ENCODE data around the gene JAKMIP1. TPM values are rescaled to one million over a fixed set of nuclear protein-coding genes. Genes with fewer than 3 reads are reported as not detected.

Gene JAKMIP1
- total RNA-seq, 2 experiments from 2014 or later, result 4.0 to 5.1 TPM

DNA sequence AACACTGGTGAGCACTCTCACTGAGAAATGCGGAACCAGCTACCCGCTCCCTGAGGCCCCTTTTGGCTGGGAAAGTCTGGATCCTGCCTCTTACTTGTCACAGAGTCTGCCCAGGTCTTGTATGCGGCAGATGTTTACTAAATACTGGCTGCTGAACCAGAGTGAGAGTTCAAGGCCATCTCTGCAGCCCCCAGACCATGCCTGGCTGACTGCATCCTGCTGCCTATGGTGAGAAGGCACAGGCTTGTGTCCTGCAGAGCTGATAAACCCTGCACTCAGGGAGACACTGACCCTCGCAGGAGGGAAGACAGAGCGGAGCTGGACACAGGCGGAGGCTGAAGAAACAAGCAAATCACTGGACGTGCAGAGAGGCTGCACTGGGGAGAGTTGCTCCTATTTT is 46.5 kb downstream of the JAKMIP1 start:
- CTCF ChIA-PET (ENCODE audit: unreplicated experiment), result no interaction called here

DNA sequence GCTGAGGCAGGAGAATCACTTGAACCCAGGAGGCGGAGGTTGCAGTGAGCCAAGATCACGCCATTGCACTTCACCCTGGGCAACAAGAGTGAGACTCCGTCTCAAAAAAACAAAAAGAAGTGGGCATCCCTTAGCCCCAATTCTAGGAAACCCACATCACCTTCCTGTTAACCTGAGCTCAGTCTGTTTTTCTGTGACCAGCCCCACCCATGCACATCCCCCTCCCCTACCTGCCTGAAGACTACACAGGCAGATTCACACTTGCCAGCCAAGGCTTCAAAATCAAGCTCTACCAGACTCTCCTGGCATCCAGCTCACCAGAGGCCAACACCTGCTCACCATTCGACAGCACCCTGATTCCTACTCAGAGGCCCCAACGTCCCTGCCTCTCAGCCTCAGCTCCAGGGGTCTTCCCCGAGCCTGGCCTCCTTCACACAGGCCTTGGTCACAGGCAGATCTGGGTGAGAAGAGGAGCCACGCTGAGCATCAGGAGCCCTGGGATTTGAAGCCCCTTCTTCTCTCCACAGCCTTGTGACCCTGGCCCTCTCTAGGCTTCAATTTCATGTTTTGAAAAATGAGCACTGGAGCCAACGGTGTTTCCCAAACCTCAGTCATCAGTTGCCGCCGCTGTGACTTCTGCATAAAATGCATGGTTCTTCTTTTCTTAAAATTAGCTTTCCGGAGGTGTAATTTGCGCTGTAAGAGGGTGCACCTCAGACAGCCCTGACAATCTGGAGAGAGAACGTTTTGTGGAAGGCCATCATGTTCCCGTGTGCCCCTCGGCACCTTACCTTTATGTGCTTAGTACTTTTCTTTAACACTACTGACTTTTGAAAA is 47.3 kb downstream of the JAKMIP1 start:
- no peaks in the 10 kb centered on the region for H4K20me1 ChIP-seq (ENCODE audit: insufficient read depth, low read length)
- no peak overlapping the region for H2AFZ ChIP-seq (ENCODE audit: low read length)
- no peak for DNase-seq (ENCODE audit: low spot score)
- H3K9me3 ChIP-seq (ENCODE audit: low read length), result no peaks in the 10 kb centered on the region
- TF ChIP-seq EZH2phosphoT487 (IDR thresholded peaks at IDR 0.05; ENCODE audit: borderline replicate concordance, low read depth, low read length), result no peak
- TF ChIP-seq, protein P1, sequence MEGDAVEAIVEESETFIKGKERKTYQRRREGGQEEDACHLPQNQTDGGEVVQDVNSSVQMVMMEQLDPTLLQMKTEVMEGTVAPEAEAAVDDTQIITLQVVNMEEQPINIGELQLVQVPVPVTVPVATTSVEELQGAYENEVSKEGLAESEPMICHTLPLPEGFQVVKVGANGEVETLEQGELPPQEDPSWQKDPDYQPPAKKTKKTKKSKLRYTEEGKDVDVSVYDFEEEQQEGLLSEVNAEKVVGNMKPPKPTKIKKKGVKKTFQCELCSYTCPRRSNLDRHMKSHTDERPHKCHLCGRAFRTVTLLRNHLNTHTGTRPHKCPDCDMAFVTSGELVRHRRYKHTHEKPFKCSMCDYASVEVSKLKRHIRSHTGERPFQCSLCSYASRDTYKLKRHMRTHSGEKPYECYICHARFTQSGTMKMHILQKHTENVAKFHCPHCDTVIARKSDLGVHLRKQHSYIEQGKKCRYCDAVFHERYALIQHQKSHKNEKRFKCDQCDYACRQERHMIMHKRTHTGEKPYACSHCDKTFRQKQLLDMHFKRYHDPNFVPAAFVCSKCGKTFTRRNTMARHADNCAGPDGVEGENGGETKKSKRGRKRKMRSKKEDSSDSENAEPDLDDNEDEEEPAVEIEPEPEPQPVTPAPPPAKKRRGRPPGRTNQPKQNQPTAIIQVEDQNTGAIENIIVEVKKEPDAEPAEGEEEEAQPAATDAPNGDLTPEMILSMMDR (conservative IDR thresholded peaks at IDR 0.05; ENCODE audit: low read length), result no peak
- no peak overlapping the region for H3K27ac ChIP-seq (ENCODE audit: low read depth, low read length, poor library complexity, severe bottlenecking)
- H3K4me2 ChIP-seq (ENCODE audit: low read length), result no peak overlapping the region
- no peaks in the 10 kb centered on the region for H3K79me2 ChIP-seq (ENCODE audit: insufficient read depth, low read depth, low read length)
- CTCF ChIA-PET (ENCODE audit: unreplicated experiment), result interaction anchor here (0.9 kb wide), 1 partner anchor 12 kb away, joined by 3 read pairs; no protein-coding TSS in a partner anchor
- POLR2A ChIA-PET, result no interaction called here
- intact Hi-C loops (cut with micrococcal nuclease; ENCODE audit: unreplicated experiment), result no loop called here
- no TSS peak for BruUV-seq (replicated peaks)
- H3K9me2 ChIP-seq (ENCODE audit: insufficient read depth, low read length), result no peaks in the 10 kb centered on the region
- no peaks in the 10 kb centered on the region for H3K36me3 ChIP-seq (ENCODE audit: insufficient read depth, low read length)
- no peaks in the 10 kb centered on the region for H3K4me1 ChIP-seq (ENCODE audit: insufficient read depth, low read length, poor library complexity, severe bottlenecking)
- H3K4me3 ChIP-seq (ENCODE audit: low read depth, low read length, poor library complexity, severe bottlenecking), result no peak overlapping the region

More for the DNA sequence above, 46.5 kb downstream of the JAKMIP1 start:
- H3K4me2 ChIP-seq (ENCODE audit: low read length), result no peak overlapping the region
- H3K79me2 ChIP-seq (ENCODE audit: insufficient read depth, low read depth, low read length), result no peaks in the 10 kb centered on the region
- H3K4me1 ChIP-seq (ENCODE audit: insufficient read depth, low read length, poor library complexity, severe bottlenecking), result no peaks in the 10 kb centered on the region
- H3K4me3 ChIP-seq (ENCODE audit: low read depth, low read length, poor library complexity, severe bottlenecking), result no peak overlapping the region
- POLR2A ChIA-PET, result no interaction called here
- no TSS peak for BruUV-seq (replicated peaks)
- no peaks in the 10 kb centered on the region for H3K9me3 ChIP-seq (ENCODE audit: low read length)
- H3K9me2 ChIP-seq (ENCODE audit: insufficient read depth, low read length), result no peaks in the 10 kb centered on the region
- H3K27ac ChIP-seq (ENCODE audit: low read depth, low read length, poor library complexity, severe bottlenecking), result no peak overlapping the region
- H4K20me1 ChIP-seq (ENCODE audit: insufficient read depth, low read length), result no peaks in the 10 kb centered on the region
- no peaks in the 10 kb centered on the region for H3K36me3 ChIP-seq (ENCODE audit: insufficient read depth, low read length)
- intact Hi-C loops (cut with micrococcal nuclease; ENCODE audit: unreplicated experiment), result no loop called here
- H2AFZ ChIP-seq (ENCODE audit: low read length), result no peak overlapping the region
- TF ChIP-seq, protein P1 (conservative IDR thresholded peaks at IDR 0.05; ENCODE audit: low read length), result no peak
- no peak for TF ChIP-seq EZH2phosphoT487 (IDR thresholded peaks at IDR 0.05; ENCODE audit: borderline replicate concordance, low read depth, low read length)
- DNase-seq (ENCODE audit: low spot score), result no peak

Measured in OCI-LY7 (cell line).